Endothelial cell of umbilical vein (primary cell): ENCODE data around the gene FEN1. TPM values are rescaled to one million over a fixed set of nuclear protein-coding genes. Genes with fewer than 3 reads are reported as not detected.

Experiments used
- BruUV-seq: library from RNA; stranded (reverse); fragments of 400-500 nt; replicated peaks from 2 replicates; lab custom pipeline; 2021; lab: Mats Ljungman, UMichigan
- CTCF ChIA-PET: fragments of 300-600, 350-600 bp; sonication (Branson Sonifier 250); formaldehyde crosslinking; loops from one replicate; lab custom pipeline; 2021; ENCODE audit warnings: antibody characterized with exemption, inconsistent platforms; lab: Charles Lee
- POLR2A ChIA-PET: fragments of 300-600, 350-600 bp; sonication (Branson Sonifier 250); formaldehyde crosslinking; loops from one replicate; lab custom pipeline; 2021; ENCODE audit warnings: antibody characterized with exemption, inconsistent platforms; lab: Charles Lee
- DNase-seq: peaks from one replicate; pipeline ENCODE4 v3.0.0-alpha.2; 2011; ENCODE audit warnings: low read depth, low spot score
- FAIRE-seq: peaks from 2 replicates; lab custom pipeline; 2011; peaks lifted over from hg19 to GRCh38; lab: Jason Lieb, UNC
- H2AFZ ChIP-seq: 2 replicates; pipeline ENCODE4 v1.6.0; 2012; ENCODE audit warnings: low read depth, low read length, control low read depth, inconsistent platforms
- H3K27ac ChIP-seq: 2 replicates; pipeline ENCODE4 v1.5.1; 2011; ENCODE audit warnings: low read depth, mild to moderate bottlenecking, control low read depth, low read length, moderate library complexity; ENCODE audit not compliant: insufficient read depth
- H3K27me3 ChIP-seq, 2 experiments: 2 replicates each; pipeline versions ENCODE4 v1.6.0 to v1.6.1; 2011; ENCODE audit warnings: low read length in 2 of 2, mixed read lengths in 1 of 2; ENCODE audit not compliant: control insufficient read depth in 2 of 2, insufficient read depth in 2 of 2
- H3K36me3 ChIP-seq, 2 experiments: 2 replicates in 1 of 2; 3 replicates in 1 of 2; pipeline ENCODE4 v1.5.1; 2011; ENCODE audit warnings: low read length in 2 of 2, mild to moderate bottlenecking in 1 of 2, moderate library complexity in 1 of 2; ENCODE audit not compliant: control insufficient read depth in 2 of 2, insufficient read depth in 2 of 2; ENCODE audit errors: extremely low read depth in 1 of 2
- H3K4me1 ChIP-seq: 3 replicates; pipeline ENCODE4 v1.5.1; 2011; ENCODE audit warnings: mild to moderate bottlenecking, low read length; ENCODE audit not compliant: control insufficient read depth, insufficient read depth; ENCODE audit errors: extremely low read depth
- H3K4me2 ChIP-seq: 2 replicates; pipeline ENCODE4 v1.6.1; 2011; ENCODE audit warnings: low read length, control low read depth, mixed read lengths; ENCODE audit not compliant: insufficient read depth
- H3K4me3 ChIP-seq, 3 experiments: fragments of 200-600 bp in 1 of 3; sonication (generic), shearing (Covaris generic) in 1 of 3; replicated peaks in 1 of 3; 2 replicates each; pipeline ENCODE4 v1.5.1; 2011 to 2016; ENCODE audit warnings: control low read depth in 3 of 3, low read length in 3 of 3, mild to moderate bottlenecking in 2 of 3, inconsistent platforms in 1 of 3, low read depth in 1 of 3, moderate library complexity in 1 of 3; ENCODE audit not compliant: insufficient read depth in 1 of 3
- H3K79me2 ChIP-seq: 2 replicates; pipeline ENCODE4 v1.6.0; 2012; ENCODE audit warnings: low read length, inconsistent platforms; ENCODE audit not compliant: control insufficient read depth, insufficient read depth
- H3K9ac ChIP-seq: replicated peaks from 2 replicates; pipeline ENCODE3; 2011; ENCODE audit warnings: low read length, control low read depth; ENCODE audit not compliant: insufficient read depth; ENCODE audit errors: extremely low read depth
- H3K9me1 ChIP-seq: replicated peaks from 3 replicates; pipeline ENCODE4 v1.6.0; 2011; ENCODE audit warnings: mild to moderate bottlenecking, low read length; ENCODE audit not compliant: control insufficient read depth, insufficient read depth; ENCODE audit errors: extremely low read depth
- H3K9me3 ChIP-seq: replicated peaks from 2 replicates; pipeline ENCODE4 v1.5.1; 2012; ENCODE audit warnings: low read length, inconsistent platforms; ENCODE audit not compliant: control insufficient read depth, insufficient read depth
- H4K20me1 ChIP-seq: replicated peaks from 2 replicates; pipeline ENCODE3; 2011; ENCODE audit warnings: mild to moderate bottlenecking, low read length; ENCODE audit not compliant: control insufficient read depth, insufficient read depth; ENCODE audit errors: extremely low read depth
- CTCF ChIP-seq, 2 donors: IDR thresholded peaks; 1 replicate in 1 of 2; 2 replicates in 1 of 2; pipeline ENCODE4 v1.5.1; 2011; ENCODE audit warnings: low read length in 2 of 2, mild to moderate bottlenecking in 2 of 2, moderate library complexity in 2 of 2, control low read depth in 1 of 2, inconsistent platforms in 1 of 2, low read depth in 1 of 2; ENCODE audit not compliant: insufficient read depth in 1 of 2; ENCODE audit errors: extremely low read depth in 1 of 2
- FOS ChIP-seq: IDR thresholded peaks from 2 replicates; pipeline ENCODE4 v1.6.1; 2011; ENCODE audit warnings: mild to moderate bottlenecking, low read length, moderate library complexity, borderline replicate concordance; ENCODE audit not compliant: insufficient read depth
- dilution Hi-C: fragments of 300-500 bp; cut with MboI; formaldehyde crosslinking; loops from one replicate; pipeline ENCODE4 v1.15.0; 2019; ENCODE audit warnings: low sequenced_read_pairs; ENCODE audit not compliant: extremely low pct_ligation_motif_present
- intact Hi-C: fragments of 100-400 bp; cut with micrococcal nuclease; formaldehyde crosslinking; loops from one replicate; pipeline ENCODE4 v1.10.0; 2022
- polyA plus RNA-seq, 4 experiments: library from polyadenylated mRNA; depleted of rRNA in 3 of 4; stranded (reverse) in 3 of 4; unstranded in 1 of 4; fragments of >200 nt; gene quantifications; 2 replicates each; pipeline versions ENCODE4 v1.2.1 to v1.2.3, GENCODE V29; 2011 to 2012; ENCODE audit warnings: missing spikeins in 1 of 4
- total RNA-seq: library from RNA; stranded (reverse); gene quantifications from 2 replicates; pipeline ENCODE4 v1.2.3, GENCODE V29; 2021
- TF ChIP-seq, protein P1 (sequence below): IDR thresholded peaks from 2 replicates; pipeline ENCODE4 v1.6.1; 2011; ENCODE audit not compliant: insufficient read depth, insufficient read length

The FEN1 gene
- total and polyA plus RNA-seq, 2 donors (not counting 3 experiments of a cell fraction or from before 2014, with no cell fraction given) = 29.3 to 60.5 TPM

DNA sequence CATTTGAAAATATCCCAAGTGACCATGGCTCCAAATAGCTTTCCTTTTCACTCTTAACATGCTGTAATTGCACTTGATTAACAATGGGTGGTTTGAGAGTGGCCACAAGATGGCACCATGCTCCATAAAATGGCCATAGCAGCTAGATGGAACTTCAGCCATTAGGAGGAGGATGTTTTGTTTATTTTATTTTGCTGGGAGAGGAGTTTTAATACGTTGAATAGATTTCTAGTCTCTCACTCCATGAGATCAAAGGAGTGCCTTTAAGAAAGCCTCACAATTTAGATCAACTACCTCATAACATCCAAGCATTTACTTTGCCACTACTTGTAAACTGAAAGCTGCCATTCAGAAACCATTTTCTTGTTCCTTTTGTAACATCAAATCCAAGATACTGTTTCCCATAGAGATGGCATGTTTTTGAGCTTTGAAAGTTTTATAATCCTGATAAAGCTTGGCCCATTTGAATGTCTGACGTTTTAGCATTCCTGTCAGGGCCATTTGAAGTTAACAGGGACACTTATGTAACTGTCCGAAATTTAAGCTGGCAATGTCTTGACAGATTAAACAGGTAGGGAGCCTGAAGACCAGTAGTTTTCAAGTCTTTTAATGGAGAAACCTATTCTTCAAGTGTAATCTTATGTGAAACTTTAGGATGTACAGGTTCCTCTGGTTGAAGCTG lies 4.7 kb downstream of the FEN1 start:
- no peak overlapping the region for H3K9ac ChIP-seq
- H3K4me2 ChIP-seq = peak overlapping the region; percentile 23
- POLR2A ChIA-PET = interaction anchor here (0.5 to 1.5 kb wide), 6 partner anchors 18 to 165 kb away, joined by 3 to 5 read pairs (median 4); partner anchors contain the start of gene FADS1
- BruUV-seq = no TSS peak
- dilution Hi-C loops = no loop called here
- no peaks in the 10 kb centered on the region for H3K27me3 ChIP-seq
- DNase-seq (peak; percentile 91), FAIRE-seq (peak; percentile 95)
- H3K79me2 ChIP-seq = peaks cover 53% of the 10 kb centered on the region
- H3K9me3 ChIP-seq = no peaks in the 10 kb centered on the region
- peaks cover 19% of the 10 kb centered on the region for H3K4me1 ChIP-seq
- H3K36me3 ChIP-seq = peaks cover 3 to 9% of the 10 kb centered on the region in 2 experiments
- no peaks in the 10 kb centered on the region for H3K9me1 ChIP-seq
- intact Hi-C loops = loop anchor here (1.0 to 2.0 kb wide), 6 partner anchors 18 to 311 kb away; no protein-coding TSS in a partner anchor
- TF ChIP-seq CTCF (IDR thresholded peaks at IDR 0.05; ENCODE audit: extremely low read depth in 1 of 2, insufficient read depth in 1 of 2, low read depth in 1 of 2, low read length in 2 of 2) (peak; percentile 58 to 75), FOS (no peak)
- TF ChIP-seq, protein P1, sequence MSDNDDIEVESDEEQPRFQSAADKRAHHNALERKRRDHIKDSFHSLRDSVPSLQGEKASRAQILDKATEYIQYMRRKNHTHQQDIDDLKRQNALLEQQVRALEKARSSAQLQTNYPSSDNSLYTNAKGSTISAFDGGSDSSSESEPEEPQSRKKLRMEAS = peak; percentile 10
- H3K4me3 ChIP-seq = no peak overlapping the region
- CTCF ChIA-PET = interaction anchor here (0.6 to 4.4 kb wide), 54 partner anchors 8 to 563 kb away, joined by 3 to 134 read pairs (median 5); partner anchors contain the start of genes FADS1, FADS2 and FADS3
- H4K20me1 ChIP-seq = no peaks in the 10 kb centered on the region
- peak overlapping the region; percentile 44 for H3K27ac ChIP-seq
- no peak overlapping the region for H2AFZ ChIP-seq
